HG03159 (cell line): ENCODE measurements around the gene SMS.

Experiments used
- ATAC-seq: cut with Tn5 transposase; IDR thresholded peaks from one replicate; pipeline ENCODE4 v1.9.1; 2021; ENCODE audit warnings: mild to moderate bottlenecking, moderate library complexity; ENCODE audit not compliant: unreplicated experiment

Gene SMS

DNA sequence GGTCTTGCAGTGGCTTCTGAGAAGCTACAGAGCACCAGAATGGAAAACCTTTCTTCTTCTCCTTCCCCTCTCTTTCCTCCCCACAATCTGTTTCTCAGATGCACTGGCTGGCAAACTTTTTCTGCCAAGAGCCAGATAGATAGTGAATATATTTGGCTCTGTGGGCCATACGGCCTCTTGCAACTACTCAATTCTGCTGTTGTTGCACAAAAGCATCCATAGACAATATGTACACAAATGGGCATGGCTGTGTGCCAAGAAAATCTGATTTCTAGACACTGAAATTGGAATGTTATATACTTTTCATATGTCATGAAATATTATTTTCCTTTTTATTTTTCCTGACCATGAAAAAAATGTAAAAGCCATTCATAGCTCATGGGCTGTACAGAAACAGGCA, 94.7 kb downstream of the SMS start:
- ATAC-seq, result no peak

DNA sequence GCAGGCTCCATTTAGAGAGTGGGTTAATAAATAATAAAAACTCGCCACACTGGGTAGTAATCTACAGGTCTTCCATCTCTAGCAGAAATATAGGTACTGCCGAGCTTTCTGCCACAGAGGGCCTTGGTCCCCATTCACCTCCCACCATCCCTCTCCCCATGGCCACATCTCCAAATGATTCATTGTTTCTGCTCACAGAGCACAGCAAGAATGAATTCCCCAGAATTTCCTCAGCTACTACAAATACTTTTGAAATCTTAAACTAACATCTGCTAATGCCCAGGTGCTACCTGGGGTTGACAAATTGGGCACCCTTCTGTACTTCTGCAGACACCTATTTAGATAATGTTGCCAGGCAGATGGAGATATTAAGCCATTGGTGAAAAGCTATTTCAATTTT, 96.7 kb downstream of the SMS start:
- no peak for ATAC-seq

DNA sequence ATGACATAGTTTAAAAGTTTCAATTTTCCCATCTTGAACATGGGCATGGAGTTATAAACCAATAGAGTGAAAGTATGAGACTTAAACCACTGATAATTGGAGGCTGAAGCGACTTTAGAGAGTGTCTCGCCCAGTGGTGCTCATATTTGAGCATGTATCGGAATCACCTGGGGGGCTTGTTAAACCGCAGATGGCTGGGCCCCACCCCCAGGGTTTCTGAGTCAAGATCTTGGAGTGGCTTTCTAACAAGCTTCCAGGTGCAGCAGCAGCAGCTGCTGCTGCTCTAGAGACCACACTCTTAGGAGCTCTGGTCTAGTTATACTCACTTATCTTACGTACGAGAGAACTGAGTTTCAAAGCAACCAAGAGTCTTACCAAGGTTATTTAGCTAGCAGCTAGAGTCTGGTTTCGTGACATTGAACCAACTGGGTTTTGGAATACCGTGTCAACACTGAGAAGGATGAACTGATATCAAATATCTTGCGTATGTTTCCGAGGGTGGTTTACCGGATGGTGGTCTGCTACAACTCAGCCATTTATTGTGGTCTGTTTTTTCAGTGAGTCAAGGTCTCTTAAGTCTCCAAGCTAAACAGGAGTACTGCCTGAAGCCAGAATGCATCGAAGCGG, 97.5 kb downstream of the SMS start:
- ATAC-seq, result no peak

DNA sequence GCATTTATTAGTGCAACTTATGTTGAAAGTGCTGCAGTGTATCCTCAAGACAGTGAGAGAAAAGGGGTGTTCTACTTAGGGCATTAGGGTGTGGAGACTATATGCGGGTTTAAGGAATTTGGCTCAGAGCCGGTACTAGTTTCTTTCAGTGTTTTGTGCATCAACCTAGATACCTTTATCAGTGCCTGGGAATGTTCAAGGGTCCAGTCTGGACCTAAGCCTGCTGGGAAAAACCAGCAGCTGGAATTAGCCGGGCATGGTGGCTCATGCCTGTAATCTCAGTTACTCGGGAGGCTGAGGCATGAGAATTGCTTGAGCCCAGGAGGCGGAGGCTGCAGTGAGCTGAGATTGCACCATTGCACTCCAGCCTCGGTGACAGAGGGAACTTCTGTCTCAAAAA, 99.0 kb downstream of the SMS start:
- ATAC-seq, result no peak

DNA sequence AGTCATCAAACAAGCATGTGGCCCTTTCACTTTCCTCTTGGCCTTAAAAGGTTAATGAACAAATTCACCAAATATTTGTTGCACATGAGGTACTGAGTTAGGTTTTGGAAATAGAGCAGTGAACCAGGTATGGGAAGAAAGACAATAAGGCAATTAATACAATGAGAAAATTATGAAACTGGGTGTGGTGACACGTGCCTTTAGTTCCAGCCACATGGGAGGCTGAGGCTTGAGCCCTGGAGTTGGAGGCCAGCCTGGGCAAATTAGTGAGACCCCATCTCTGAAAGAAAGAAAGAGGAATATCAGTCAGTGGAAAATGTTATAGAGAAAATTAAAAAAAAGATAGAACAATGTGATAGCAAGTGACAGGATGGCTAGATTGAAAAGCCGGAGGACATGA, 99.7 kb downstream of the SMS start:
- ATAC-seq, result no peak

DNA sequence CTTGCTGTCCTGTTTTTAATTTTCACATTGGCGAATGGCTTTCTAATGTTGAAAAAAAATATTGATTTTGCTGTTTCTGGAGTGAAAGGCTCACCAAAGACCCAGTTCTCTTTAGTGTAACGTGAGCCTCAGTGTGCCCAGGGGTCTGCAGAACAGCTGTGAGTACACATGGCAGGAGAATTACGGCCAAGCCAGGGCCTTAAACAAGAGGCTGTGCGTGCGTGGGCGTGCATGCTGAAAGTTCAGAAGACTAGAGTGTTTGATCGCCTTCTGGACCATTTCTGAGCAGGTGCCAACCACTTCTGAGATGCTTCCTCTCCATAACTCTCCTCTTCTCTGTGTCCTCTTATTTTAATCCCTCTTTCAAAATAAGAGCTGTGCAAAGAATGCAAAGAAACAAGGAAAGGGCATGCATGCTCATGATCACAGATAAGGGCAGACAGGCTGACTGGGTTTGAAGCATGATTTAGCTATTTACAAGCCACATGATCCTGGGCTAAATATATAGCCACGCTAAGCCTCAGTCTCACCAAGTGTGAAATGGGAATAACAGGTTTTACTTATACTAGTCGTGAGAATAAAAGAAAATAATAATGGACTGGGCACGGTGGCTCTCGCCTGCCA, 101.5 kb downstream of the SMS start:
- ATAC-seq, result no peak

DNA sequence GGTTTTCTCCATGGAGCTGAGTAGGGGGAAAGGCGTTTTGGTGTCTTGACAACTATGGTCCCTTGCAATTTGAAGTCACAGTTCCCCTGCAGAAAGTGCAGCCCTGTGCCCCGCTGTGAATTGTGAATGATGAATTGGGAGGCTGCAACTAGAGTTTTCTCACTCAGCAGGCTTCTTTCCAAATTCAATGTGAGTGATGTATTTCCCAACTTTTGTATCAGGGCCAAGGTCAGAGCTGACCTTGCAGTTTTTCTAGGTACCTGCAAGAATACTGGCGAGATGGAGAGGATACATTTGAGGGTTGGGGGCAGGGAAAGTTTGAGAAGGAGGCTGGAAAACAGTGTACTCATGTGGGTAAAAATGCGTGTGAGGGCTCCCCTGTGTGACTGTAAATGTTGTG, 103.4 kb downstream of the SMS start:
- no peak for ATAC-seq
